Peyer's patch (tissue), 4 donors: ENCODE measurements around the gene BICD1. TPM values are rescaled to one million over a fixed set of nuclear protein-coding genes. Genes with fewer than 3 reads are reported as not detected.

Experiments used
- DNase-seq, 3 donors: peaks; one replicate each; pipeline ENCODE4 v3.0.0-alpha.2; 2017 to 2019
- H3K27ac ChIP-seq, 4 donors: fragments of 200-600 bp; sonication (generic); one replicate each; pipeline ENCODE4 v1.5.1; 2016 to 2019
- H3K27me3 ChIP-seq, 2 donors: fragments of 200-600 bp; sonication (generic); one replicate each; pipeline ENCODE4 v1.5.1; 2019
- H3K36me3 ChIP-seq, 3 donors: fragments of 200-600 bp; sonication (generic); one replicate each; pipeline ENCODE4 v1.5.1; 2016 to 2019
- H3K4me1 ChIP-seq, 4 donors: fragments of 200-600 bp; sonication (generic); one replicate each; pipeline ENCODE4 v1.5.1; 2016 to 2019
- H3K4me3 ChIP-seq, 4 donors: fragments of 200-600 bp; sonication (generic); 1 replicate in 3 of 4; 2 replicates in 1 of 4; pipeline ENCODE4 v1.5.1; 2016 to 2019; ENCODE audit warnings: mild to moderate bottlenecking in 1 of 4
- H3K9me3 ChIP-seq, 4 donors: fragments of 200-600 bp; sonication (generic); one replicate each; pipeline ENCODE4 v1.5.1; 2016 to 2019; ENCODE audit warnings: mild to moderate bottlenecking in 1 of 4
- CTCF ChIP-seq, 6 experiments: fragments of 450-650 bp in 4 of 6; fragments of 200-600 bp in 2 of 6; sonication (generic) in 1 of 6; IDR thresholded peaks; one replicate each; pipeline ENCODE4 v1.5.1; 2017 to 2019; ENCODE audit warnings: antibody characterized with exemption in 6 of 6, mild to moderate bottlenecking in 3 of 6, moderate library complexity in 1 of 6
- POLR2A ChIP-seq, 2 donors: fragments of 450-650 bp; IDR thresholded peaks; one replicate each; pipeline ENCODE4 v1.5.1; 2017; ENCODE audit warnings: antibody characterized with exemption in 2 of 2, mild to moderate bottlenecking in 2 of 2, moderate library complexity in 2 of 2
- total RNA-seq, 4 donors: library from RNA; depleted of rRNA; stranded (reverse); fragments of >200 nt; gene quantifications; one replicate each; pipeline ENCODE4 v1.1.0, GENCODE V29; 2016

Gene BICD1
- total RNA-seq, 4 donors from 2014 or later = 3.5 to 39.6 (median 10.5) TPM

- no peak for DNase-seq
- TF ChIP-seq CTCF (IDR thresholded peaks at IDR 0.05) = no peak
- no peak for TF ChIP-seq POLR2A (IDR thresholded peaks at IDR 0.05)
Observed at GRCh38 chr12:32398181-32398580, 291.5 kb downstream of the BICD1 start.

GRCh38 chr12:32398816-32399369, 292.2 kb downstream of the BICD1 start:
- H3K36me3 ChIP-seq = no peaks in the 10 kb centered on the region
- DNase-seq = no peak
- H3K27me3 ChIP-seq = no peaks in the 10 kb centered on the region
- peak overlapping the region; percentile 52 to 97 (median 94) for H3K27ac ChIP-seq
- H3K4me1 ChIP-seq = peaks cover 0 to 13% (median 4%) of the 10 kb centered on the region in 4 donors
- peak overlapping the region; percentile 45 to 87 (median 72) for H3K4me3 ChIP-seq
- no peaks in the 10 kb centered on the region for H3K9me3 ChIP-seq
- TF ChIP-seq CTCF (IDR thresholded peaks at IDR 0.05) (no peak), POLR2A (IDR thresholded peaks at IDR 0.05) (no peak)

More at GRCh38 chr12:32398181-32398580, 291.5 kb downstream of the BICD1 start:
- H3K9me3 ChIP-seq = no peaks in the 10 kb centered on the region
- no peak overlapping the region for H3K4me3 ChIP-seq
- H3K27me3 ChIP-seq = no peaks in the 10 kb centered on the region
- H3K27ac ChIP-seq = peak overlapping the region in 3 of 4 donors; percentile 90 to 97 (median 97)
- no peaks in the 10 kb centered on the region for H3K36me3 ChIP-seq
- H3K4me1 ChIP-seq = peaks cover 0 to 13% (median 4%) of the 10 kb centered on the region in 4 donors

- no peaks in the 10 kb centered on the region for H3K27me3 ChIP-seq
- peak within 1 kb of the TSS; percentile 52 to 97 (median 94) for H3K27ac ChIP-seq
- H3K4me3 ChIP-seq = peak within 1 kb of the TSS; percentile 45 to 87 (median 72)
- H3K9me3 ChIP-seq = no peaks in the 10 kb centered on the region
- H3K36me3 ChIP-seq = no peaks in the 10 kb centered on the region
- DNase-seq = peak; percentile 44 to 96 (median 88)
- H3K4me1 ChIP-seq = peaks cover 0 to 13% (median 4%) of the 10 kb centered on the region in 4 donors
- TF ChIP-seq POLR2A (IDR thresholded peaks at IDR 0.05) (peak; percentile 98), CTCF (IDR thresholded peaks at IDR 0.05) (peak in 3 of 6 experiments; percentile 38 to 43 (median 43))
Observed at GRCh38 chr12:32399370-32400113, 292.9 kb downstream of the BICD1 start, which contains the start of gene FGD4. Gene FGD4, plus strand, starts transcription at chr12:32399558.

GRCh38 chr12:32400114-32400672, 293.5 kb downstream of the BICD1 start:
- peak in 2 of 3 donors; percentile 53 to 68 for DNase-seq
- Histone ChIP-seq H3K4me3 (peak overlapping the region; percentile 45 to 87 (median 72)), H3K36me3 (no peaks in the 10 kb centered on the region), H3K9me3 (no peaks in the 10 kb centered on the region), H3K27me3 (no peaks in the 10 kb centered on the region), H3K27ac (peak overlapping the region in 3 of 4 donors; percentile 90 to 97 (median 97)), H3K4me1 (peaks cover 0 to 13% (median 4%) of the 10 kb centered on the region in 4 donors)
- TF ChIP-seq POLR2A (IDR thresholded peaks at IDR 0.05) = no peak
- no peak for TF ChIP-seq CTCF (IDR thresholded peaks at IDR 0.05)

- TF ChIP-seq POLR2A (IDR thresholded peaks at IDR 0.05) = peak in 1 of 2 donors; percentile 63
- TF ChIP-seq CTCF (IDR thresholded peaks at IDR 0.05) = no peak
- Histone ChIP-seq H3K36me3 (no peaks in the 10 kb centered on the region), H3K27ac (peak overlapping the region in 3 of 4 donors; percentile 90 to 97 (median 97)), H3K27me3 (no peaks in the 10 kb centered on the region), H3K4me1 (peaks cover 0 to 13% (median 4%) of the 10 kb centered on the region in 4 donors), H3K9me3 (no peaks in the 10 kb centered on the region), H3K4me3 (peak overlapping the region in 3 of 4 donors; percentile 45 to 87 (median 77))
- no peak for DNase-seq
Observed at GRCh38 chr12:32400866-32401265, 294.2 kb downstream of the BICD1 start.
